Measurements from ENCODE around the gene GPRC5A. TPM values are rescaled to one million over a fixed set of nuclear protein-coding genes. Genes with fewer than 3 reads are reported as not detected.

The GPRC5A gene
- total and polyA plus RNA-seq, 2 donors (not counting 1 experiment from before 2014, with no cell fraction given), result not detected

GRCh38 chr12:12919666-12920435 lies 28.5 kb downstream of the GPRC5A start:
- peaks cover 22% of the 10 kb centered on the region for H3K27me3 Mint-ChIP-seq
- H3K4me3 Mint-ChIP-seq, result no peak overlapping the region
- no peak overlapping the region for H3K9ac ChIP-seq (ENCODE audit: low read length)

More at GRCh38 chr12:12919666-12920435, 28.5 kb downstream of the GPRC5A start:
- H3K4me1 ChIP-seq (ENCODE audit: control insufficient read depth in 2 of 2, insufficient read depth in 2 of 2, low read length in 2 of 2), result peaks cover 5 to 9% of the 10 kb centered on the region in 2 donors
- H3K9me3 ChIP-seq (ENCODE audit: control extremely low read depth in 1 of 3, control insufficient read depth in 2 of 3, insufficient read depth in 1 of 3, low read length in 2 of 3), result peaks cover 0 to 3% (median 0%) of the 10 kb centered on the region in 3 donors
- no peak overlapping the region for H3K27ac Mint-ChIP-seq
- no peak for DNase-seq
- no peaks in the 10 kb centered on the region for H4K20me1 ChIP-seq (ENCODE audit: control insufficient read depth, insufficient read depth, low read length, poor library complexity, severe bottlenecking)
- 88% methylated on average over 1 of the region's 5 CpGs for WGBS (ENCODE audit: insufficient coverage)
- no peaks in the 10 kb centered on the region for H3K79me2 ChIP-seq (ENCODE audit: control insufficient read depth, insufficient read depth, low read length)
- H3K9me3 Mint-ChIP-seq (ENCODE audit: insufficient read depth), result no peaks in the 10 kb centered on the region
- no peak for ATAC-seq (ENCODE audit: low read depth)
- POLR2A ChIA-PET, result no interaction called here
- H3K4me1 Mint-ChIP-seq, result peaks cover 6% of the 10 kb centered on the region
- H3K27me3 ChIP-seq (replicated peaks in 1 of 4; ENCODE audit: control extremely low read depth in 1 of 4, control insufficient read depth in 3 of 4, insufficient read depth in 4 of 4, low read length in 3 of 4), result peaks cover 0 to 16% (median 6%) of the 10 kb centered on the region in 4 experiments
- H2AFZ ChIP-seq (ENCODE audit: insufficient read depth, low read depth, low read length, poor library complexity, severe bottlenecking), result no peak overlapping the region
- H3K27ac ChIP-seq (ENCODE audit: low read length in 2 of 2), result no peak overlapping the region
- CTCF ChIA-PET, result interaction anchor here (0.6 to 10.4 kb wide), 4 partner anchors 72 to 517 kb away, joined by 3 to 275 read pairs (median 4); no protein-coding TSS in a partner anchor
- H3K36me3 ChIP-seq (replicated peaks in 1 of 2; ENCODE audit: control extremely low read depth in 1 of 2, control insufficient read depth in 1 of 2, extremely low read depth in 1 of 2, insufficient read depth in 2 of 2, low read length in 1 of 2), result no peaks in the 10 kb centered on the region
- intact Hi-C loops (cut with micrococcal nuclease), result loop anchor here (5.0 to 10.0 kb wide), 2 partner anchors 82 to 945 kb away; partner anchors contain the start of gene HEBP1
- no peak overlapping the region for H3K4me2 ChIP-seq (replicated peaks; ENCODE audit: low read depth, low read length, poor library complexity, severe bottlenecking)
- TF ChIP-seq CTCF (IDR thresholded peaks at IDR 0.05) (no peak), EZH2 (IDR thresholded peaks at IDR 0.05; ENCODE audit: borderline replicate concordance, insufficient read depth, low read depth, low read length, poor library complexity, severe bottlenecking) (no peak)
- no peak overlapping the region for H3K4me3 ChIP-seq (ENCODE audit: control extremely low read depth in 1 of 5, extremely low read depth in 1 of 5, insufficient read depth in 1 of 5, low read depth in 2 of 5, low read length in 4 of 5)
